Epithelial cell of esophagus (primary cell): ENCODE measurements around the gene AIDA.
A peak's percentile ranks its signal among the peaks of the same experiment; 100 is the strongest.

Experiments used
- DNase-seq: peaks from one replicate; pipeline ENCODE4 v3.0.0; 2010; ENCODE audit warnings: low read depth
- H3K4me3 ChIP-seq: 2 replicates; pipeline ENCODE4 v1.5.1; 2011; ENCODE audit warnings: mild to moderate bottlenecking, low read length, control low read depth
- TF ChIP-seq, protein P1 (sequence below): IDR thresholded peaks from 2 replicates; pipeline ENCODE4 v1.5.1; 2011; ENCODE audit warnings: low read depth, mild to moderate bottlenecking, low read length, control low read depth, inconsistent platforms; ENCODE audit not compliant: insufficient read depth; ENCODE audit errors: missing control alignments

The AIDA gene

DNA sequence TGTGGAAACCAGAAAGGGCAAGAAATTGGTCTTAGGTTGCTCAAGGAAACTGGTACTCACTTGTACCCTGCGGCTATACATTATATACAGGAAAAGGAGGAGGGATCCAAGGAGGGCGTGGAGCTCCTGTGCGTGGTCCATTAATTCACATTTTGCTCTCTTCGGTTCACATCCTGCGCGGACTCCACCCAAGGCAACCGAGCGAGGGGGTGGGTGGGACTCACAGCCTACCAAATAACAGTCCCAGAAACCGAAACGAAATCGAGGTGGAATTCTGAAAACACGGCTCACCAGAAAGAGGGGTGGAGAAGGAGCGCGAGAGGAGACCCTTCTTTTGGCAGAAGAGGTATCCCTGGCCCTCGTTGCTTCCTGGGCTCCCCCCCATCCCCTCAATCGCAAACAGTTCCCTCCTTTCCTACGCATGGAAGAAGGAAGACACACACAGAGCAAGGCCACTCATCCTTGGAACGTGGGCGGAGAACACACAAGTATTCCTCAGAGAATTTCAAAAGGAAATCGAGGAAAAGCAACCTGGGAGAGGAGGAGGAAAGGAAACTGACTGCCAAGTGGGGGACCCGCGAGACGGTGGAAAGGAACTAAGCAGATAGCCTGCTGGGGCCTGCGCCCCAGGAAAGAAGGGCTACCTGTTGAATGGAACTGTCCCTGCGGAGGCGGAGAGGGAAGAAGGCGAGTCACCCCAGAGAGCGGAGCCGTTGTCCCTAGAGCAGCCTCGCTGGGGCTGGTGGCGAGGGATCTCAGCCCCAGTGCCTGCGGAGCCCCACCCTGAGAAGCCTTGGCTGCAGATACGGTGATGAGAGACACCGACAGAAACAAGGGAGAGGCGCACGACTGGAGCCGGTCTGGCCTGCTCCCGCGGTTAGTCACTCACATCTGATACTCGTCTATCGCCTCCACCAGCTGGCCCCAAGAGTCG is 705 bp downstream of the AIDA start:
- TF ChIP-seq, protein P1, sequence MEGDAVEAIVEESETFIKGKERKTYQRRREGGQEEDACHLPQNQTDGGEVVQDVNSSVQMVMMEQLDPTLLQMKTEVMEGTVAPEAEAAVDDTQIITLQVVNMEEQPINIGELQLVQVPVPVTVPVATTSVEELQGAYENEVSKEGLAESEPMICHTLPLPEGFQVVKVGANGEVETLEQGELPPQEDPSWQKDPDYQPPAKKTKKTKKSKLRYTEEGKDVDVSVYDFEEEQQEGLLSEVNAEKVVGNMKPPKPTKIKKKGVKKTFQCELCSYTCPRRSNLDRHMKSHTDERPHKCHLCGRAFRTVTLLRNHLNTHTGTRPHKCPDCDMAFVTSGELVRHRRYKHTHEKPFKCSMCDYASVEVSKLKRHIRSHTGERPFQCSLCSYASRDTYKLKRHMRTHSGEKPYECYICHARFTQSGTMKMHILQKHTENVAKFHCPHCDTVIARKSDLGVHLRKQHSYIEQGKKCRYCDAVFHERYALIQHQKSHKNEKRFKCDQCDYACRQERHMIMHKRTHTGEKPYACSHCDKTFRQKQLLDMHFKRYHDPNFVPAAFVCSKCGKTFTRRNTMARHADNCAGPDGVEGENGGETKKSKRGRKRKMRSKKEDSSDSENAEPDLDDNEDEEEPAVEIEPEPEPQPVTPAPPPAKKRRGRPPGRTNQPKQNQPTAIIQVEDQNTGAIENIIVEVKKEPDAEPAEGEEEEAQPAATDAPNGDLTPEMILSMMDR, result no peak
- peak overlapping the region; percentile 95 for H3K4me3 ChIP-seq
- DNase-seq, result peak; percentile 94

DNA sequence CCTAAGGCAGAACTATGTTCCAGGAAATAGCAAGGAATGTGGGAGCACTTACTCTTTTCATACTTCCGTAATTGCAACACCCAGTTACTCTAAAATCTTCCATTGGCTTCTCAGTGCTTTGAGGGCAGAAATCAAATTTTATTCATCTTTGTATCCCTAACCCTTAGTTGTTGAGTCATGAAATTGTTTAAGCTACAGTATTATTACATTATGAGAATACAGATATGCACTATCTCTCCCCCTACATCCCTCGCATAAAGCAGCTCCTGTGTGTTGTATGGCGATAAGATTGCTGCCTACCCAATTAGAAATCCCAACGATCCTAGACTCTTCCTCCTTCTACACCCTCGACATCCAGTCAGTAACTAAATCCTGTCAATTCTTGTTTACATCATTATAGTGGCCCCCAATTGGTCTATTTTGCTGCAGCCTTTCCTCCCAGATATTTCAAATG is 2.6 kb downstream of the AIDA start:
- TF ChIP-seq, protein P1, result no peak
- no peak for DNase-seq
- H3K4me3 ChIP-seq, result no peak overlapping the region

DNA sequence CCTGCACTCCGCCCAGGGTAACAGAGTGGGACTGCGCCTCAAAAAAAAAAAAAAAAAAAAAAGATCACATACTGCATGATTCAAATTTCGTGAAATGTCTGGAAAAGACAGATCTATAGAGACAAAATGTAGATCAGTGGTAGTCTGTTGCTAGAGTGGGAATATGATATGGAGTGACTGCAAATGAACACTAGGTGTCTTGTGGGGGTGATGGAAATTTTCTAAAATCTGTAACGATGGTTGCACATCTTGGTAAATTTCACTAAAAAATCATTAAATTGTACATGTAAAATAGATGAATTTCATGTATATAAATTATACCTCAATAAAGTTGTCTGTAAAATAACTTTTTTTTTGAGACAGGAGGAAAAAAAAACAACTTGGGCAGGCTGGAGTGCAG is 5.5 kb downstream of the AIDA start:
- H3K4me3 ChIP-seq, result no peak overlapping the region
- TF ChIP-seq, protein P1, result no peak
- DNase-seq, result no peak

DNA sequence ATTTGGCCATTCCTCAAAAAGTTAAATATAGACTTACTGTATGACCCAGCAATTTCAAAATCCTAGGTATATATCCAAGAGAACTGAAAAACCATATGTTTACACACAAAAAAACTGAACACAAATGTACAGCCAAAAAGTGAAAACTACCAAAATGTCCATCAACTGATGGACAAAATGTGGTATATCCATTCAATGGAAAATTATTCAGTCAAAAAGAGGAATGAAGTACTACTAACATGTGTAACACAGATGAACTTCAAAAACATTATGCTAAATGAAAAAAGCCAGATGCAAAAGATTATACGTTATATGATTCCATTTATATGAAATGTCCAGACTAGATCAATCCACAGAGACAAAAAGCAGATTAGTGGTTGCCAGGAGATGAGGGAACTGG is 8.0 kb downstream of the AIDA start:
- H3K4me3 ChIP-seq, result no peak overlapping the region
- TF ChIP-seq, protein P1, result no peak
- no peak for DNase-seq

DNA sequence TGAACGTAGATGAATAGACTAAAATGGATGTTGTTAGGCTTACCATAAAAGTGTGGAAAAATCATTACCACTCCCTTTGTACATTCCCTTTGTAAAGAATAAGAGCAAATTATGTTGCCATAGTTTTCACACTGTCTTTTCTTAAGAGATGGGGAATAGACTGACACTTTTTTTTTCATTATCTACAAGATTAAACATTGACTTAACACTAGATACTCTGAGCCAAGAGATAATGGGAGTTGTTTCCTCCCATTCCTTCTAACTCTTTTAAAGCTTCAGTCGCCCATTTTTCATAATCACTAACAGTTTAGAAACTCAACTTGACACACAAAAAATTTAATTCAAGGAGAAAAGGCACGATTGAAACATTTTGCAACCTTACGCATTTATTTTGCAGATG is 10.1 kb downstream of the AIDA start:
- TF ChIP-seq, protein P1, result no peak
- no peak for DNase-seq
- H3K4me3 ChIP-seq, result no peak overlapping the region

DNA sequence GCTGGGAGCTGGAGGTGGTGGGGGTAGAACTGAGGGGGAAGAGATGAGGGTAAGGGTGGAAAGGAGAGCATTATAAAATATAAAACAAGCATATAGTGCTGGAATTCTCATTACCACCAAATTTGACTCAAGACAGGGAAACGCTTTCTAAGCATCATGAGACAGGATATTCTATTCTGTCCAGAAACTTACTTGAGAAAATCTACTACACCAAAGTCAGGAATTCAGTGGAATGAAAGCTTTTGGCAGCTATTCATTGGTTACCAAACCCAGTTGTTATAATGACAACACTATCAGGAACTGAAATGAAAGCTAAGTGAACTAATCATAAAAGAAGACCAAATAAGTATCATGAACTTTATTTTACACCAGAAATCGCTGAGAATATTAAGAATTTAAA is 14.5 kb downstream of the AIDA start:
- H3K4me3 ChIP-seq, result no peak overlapping the region
- DNase-seq, result no peak
- TF ChIP-seq, protein P1, result no peak

DNA sequence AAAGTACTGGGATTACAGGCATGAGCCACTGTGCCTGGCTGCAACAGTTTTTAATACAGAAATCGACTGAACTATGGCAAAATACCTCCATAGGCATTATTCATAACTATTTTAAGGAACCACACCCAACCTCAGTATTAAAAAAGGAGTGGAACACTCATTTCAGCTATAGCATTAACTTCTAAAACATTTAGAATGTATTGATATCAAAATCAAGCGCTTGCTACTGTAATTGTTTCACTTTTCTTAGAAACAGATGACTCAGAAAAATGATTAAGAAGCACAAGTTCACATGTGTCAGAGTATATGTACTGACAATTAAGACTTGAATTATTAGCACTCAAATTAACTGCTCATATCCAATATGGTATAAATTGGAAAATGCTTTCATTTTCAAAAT is 15.1 kb downstream of the AIDA start:
- peak; percentile 30 for DNase-seq
- TF ChIP-seq, protein P1, result no peak
- H3K4me3 ChIP-seq, result no peak overlapping the region
